HG02798 (cell line): ENCODE results near the gene ZFP36.

Experiments used
- ATAC-seq: cut with Tn5 transposase; IDR thresholded peaks from one replicate; pipeline ENCODE4 v1.9.1; 2021; ENCODE audit warnings: mild to moderate bottlenecking; ENCODE audit not compliant: unreplicated experiment, poor library complexity

ZFP36 gene

DNA sequence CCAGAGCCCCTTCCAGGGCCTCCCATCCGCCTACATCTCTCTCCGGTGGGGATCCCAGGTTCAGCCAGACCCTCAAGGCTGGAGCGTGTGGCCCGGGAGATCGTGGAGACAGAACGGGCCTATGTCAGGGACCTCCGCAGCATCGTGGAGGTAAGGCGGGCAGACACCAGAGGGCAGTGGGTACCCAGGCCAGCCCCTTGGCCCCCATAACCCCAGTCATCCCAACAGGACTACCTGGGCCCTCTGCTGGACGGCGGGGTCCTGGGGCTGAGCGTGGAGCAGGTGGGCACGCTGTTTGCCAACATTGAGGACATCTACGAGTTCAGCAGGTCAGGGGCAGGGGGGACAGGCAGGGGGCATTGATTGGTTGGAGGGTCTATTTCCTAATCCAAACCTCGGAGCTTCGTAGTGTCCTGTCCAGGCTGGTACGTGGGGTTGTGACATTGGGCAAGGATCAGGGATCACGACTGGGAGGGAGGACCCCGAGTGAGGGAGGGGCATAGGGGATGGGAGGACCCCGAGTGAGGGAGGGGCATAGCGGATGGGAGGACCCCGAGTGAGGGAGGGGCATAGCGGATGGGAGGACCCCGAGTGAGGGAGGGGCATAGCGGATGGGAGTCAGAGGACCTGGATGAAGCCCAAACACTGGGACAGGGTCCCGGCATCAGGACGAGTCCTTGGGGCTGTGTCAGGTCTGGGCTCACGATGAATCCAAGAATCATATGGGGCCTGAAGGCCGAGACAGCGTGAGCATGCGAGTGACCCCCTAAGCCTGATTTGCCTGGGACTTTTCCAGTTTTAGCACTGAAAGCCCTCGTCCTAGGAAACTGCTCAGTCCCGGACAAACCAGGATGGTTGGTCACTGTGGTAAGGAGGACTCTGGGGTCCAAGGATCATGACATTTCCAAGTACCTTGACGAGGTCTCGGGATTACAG lies 8.7 kb downstream of the ZFP36 start:
- no peak for ATAC-seq

DNA sequence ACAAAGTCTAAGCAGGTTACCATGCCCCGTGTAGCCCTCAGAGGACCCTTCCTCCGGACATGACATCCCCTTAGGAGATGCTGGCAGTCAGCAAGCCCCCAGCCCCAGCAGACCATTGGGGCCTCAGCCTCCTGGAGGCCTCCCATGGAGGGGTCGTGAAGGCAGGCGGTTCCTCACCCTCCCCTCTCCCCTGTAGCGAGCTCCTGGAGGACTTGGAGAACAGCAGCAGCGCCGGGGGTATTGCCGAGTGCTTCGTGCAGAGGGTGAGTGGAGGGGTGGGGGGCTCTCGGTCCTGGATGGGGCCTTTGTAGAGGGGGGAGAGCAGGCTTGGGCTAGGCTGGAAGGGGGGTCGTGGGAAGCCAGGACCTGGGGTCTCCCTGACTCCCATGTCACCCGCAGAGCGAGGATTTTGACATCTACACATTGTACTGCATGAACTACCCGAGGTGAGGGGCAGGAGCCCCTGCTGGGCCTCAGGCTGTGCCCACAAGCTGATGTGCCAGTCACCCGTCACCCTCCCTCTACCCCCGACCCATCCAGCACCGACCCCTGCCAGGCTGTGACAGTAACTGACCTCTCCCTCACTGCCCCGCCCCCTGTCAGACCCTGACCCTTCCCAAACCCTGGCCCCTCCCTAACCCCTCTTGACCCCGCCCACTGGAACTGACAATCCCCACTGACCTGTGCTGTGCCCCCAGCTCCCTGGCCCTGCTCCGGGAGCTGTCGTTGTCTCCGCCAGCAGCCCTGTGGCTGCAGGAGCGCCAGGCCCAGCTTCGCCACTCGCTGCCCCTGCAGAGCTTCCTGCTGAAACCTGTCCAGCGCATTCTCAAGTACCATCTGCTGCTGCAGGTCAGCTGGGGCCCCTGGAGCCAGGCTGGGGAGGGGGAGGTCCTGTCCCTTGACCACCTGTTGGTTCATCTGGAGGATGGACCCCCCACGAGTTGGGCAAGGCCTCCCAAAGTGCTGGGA lies 9.8 kb downstream of the ZFP36 start:
- ATAC-seq = no peak

GRCh38 chr19:39417463-39418181 lies 11.0 kb downstream of the ZFP36 start:
- ATAC-seq = no peak

GRCh38 chr19:39419003-39419402 lies 12.4 kb downstream of the ZFP36 start:
- no peak for ATAC-seq

- ATAC-seq = no peak
Observed at GRCh38 chr19:39420769-39421168, 14.1 kb downstream of the ZFP36 start.

DNA sequence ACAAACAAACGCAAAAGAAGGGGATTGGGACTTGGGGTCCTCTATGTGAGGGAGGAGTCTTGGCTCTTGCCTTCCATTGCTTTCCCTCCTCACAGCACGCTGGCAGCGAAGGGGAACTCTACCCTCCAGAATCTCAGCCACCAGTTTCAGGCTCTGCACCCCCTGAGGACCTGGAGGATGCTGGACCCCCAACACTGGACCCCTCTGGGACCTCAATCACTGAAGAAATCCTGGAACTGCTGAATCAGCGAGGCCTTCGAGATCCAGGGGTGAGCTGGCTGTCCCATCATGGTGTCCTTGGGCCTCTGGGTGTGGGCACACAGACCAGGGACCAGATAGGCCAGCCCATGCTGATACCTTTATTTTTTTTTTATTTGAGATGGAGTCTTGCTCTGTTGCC lies 15.4 kb downstream of the ZFP36 start:
- no peak for ATAC-seq

DNA sequence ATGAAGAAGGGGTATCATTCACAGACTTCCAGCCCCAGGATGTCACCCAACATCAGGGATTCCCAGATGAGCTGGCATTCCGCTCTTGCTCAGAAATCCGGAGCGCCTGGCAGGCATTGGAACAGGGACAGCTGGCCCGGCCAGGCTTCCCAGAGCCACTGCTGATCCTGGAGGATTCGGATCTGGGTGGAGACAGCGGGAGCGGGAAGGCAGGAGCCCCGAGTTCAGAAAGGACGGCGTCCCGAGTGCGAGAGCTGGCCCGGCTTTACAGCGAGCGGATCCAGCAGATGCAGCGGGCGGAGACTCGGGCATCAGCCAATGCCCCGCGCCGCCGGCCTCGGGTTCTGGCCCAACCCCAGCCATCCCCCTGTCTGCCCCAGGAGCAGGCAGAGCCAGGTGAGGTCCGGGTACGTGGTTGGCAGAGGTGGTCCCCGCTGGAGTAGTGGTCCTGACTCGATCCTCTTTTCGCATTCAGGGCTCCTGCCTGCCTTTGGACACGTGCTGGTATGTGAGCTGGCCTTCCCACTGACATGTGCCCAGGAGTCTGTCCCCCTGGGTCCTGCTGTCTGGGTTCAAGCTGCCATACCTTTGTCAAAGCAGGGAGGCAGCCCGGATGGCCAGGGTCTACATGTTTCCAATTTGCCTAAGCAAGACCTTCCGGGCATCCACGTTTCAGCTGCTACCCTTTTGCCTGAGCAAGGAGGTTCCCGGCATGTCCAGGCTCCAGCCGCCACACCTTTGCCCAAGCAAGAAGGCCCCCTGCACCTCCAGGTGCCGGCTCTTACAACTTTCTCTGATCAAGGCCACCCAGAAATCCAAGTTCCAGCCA lies 16.8 kb downstream of the ZFP36 start:
- no peak for ATAC-seq

DNA sequence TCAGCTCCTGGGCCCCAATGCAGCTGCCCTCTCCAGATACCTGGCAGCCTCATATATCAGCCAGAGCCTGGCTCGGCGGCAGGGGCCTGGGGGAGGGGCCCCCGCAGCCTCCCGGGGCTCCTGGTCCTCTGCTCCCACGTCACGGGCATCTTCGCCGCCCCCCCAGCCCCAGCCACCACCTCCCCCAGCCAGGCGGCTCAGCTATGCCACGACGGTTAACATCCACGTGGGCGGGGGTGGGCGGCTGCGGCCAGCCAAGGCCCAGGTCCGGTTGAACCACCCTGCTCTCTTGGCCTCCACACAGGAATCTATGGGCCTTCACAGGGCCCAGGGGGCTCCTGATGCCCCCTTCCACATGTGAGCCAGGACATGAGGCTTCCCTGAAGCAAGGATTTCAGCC lies 18.3 kb downstream of the ZFP36 start:
- no peak for ATAC-seq

DNA sequence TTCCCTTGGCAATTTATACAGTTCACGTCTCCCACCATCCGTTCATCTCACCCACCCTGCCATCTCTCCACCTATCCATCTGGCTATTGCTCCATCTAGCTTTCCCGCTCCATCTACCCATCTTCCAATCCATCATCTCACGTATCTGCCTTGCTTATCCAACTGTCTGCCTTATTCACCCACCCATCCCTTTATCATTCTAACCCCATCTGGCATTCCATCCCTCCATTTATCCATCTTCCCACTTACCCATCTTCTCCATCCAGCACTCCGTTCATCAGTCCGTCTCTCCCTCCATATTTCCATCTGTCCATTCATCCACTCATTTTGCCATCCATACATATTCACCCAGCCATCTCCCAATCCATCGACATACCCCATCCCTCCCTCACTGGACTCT lies 19.1 kb downstream of the ZFP36 start:
- no peak for ATAC-seq

GRCh38 chr19:39426170-39426569 lies 19.5 kb downstream of the ZFP36 start:
- no peak for ATAC-seq

DNA sequence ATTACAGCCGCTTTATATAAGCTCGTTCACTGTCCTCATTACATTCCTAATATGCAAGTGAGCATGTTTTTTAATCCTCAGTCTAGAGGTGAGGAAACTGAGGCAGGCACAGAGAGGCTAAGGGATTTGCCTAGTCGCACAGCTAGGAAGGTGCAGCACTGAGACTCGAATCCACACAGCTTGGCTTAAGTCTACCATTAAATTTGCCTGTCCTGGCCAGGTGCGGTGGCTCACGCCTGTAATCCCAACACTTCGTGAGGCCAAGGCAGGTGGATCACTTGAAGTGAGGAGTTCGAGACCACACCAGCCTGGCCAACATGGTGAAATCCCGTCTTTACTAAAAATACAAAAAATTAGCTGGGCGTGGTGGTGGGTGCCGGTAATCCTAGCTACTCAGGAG lies 21.1 kb downstream of the ZFP36 start:
- no peak for ATAC-seq

GRCh38 chr19:39428283-39429112 lies 21.9 kb downstream of the ZFP36 start:
- ATAC-seq = no peak

- ATAC-seq = peak; percentile 32
Observed at GRCh38 chr19:39430675-39431593, 24.3 kb downstream of the ZFP36 start.

DNA sequence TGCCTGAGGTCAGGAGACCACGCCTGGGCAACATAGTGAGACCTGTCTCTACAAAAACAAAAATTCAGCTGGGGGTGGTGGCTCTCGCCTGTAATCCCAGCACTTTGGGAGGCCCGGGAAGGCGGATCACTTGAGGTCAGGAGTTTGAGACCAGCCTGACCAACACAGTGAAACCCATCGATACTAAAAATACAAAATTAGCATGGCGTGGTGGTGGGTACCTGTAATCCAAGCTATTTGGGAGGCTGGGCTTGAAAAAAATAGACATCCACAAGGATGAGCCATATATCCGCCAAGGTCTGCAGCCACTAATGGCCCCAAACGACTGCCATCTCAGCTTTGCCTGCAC lies 26.0 kb downstream of the ZFP36 start:
- no peak for ATAC-seq

DNA sequence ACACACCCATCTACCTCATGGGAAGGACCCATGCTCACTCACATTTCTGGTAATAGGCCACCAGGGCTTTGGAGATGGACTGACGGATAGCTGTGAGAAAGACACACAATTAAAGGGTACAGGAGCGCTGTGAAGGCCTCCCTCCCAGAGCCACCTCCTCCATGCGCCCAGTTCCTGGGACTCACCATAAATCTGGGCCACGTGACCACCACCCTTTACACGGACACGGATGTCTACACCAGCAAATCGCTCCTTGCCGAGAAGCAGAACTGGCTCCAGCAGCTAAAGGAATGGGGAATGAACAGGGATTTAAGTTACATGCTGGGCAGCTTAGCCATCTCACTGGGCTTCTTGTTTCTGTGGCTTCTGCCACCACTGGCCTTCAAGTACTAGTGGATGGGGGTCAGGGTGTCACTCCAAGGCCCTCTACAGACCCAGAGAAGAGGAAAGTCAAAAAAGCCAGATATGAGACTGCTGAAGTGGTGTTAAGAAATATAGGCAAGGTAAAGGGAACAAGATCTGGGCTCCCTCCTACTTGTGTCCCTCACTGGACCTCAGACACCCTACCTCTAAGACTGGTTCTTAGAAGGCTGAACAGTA lies 26.9 kb downstream of the ZFP36 start:
- no peak for ATAC-seq

DNA sequence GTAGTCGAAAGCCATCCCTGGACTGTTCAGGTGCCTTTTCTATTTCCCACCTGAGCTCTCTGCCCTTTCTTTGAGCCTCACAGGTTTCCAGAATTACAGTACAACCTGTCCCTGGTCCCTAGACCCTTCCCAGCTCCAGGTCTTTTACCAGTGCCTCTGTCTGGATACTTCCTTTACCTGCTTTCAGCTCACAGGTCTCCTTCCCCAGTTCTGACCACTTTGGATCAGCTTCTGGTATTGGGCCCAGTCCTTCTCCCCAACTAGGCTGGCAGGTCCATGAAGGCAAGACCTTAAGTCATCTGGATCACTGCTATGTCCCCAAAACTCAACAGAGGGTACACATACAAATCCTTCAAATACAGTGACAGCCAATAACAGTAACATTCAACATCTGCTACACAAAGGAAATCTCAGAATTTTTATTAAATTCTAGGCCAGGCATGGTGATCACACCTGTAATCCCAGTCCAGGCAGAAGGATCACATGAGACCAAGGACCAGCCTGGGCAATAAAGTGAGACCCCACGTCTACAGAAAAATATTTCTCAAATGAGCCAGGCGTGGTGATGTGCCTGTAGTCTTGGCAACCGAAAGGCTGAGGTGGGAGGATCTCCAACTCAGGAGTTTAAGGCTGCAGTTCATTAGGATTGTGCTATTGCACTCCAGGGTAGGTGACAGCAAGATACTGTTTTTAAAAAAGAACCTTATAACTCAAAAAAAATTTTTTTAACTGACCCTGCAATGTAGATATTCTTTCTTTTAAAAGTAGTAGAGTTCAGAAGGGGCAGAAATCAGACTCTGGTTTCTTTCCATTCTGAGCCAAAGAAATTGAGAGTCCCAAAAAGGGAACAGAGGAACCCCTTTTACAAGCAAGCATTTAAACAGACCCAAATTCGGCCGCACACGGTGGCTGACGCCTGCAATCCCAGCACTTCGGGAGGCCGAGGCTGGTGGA lies 27.8 kb downstream of the ZFP36 start:
- ATAC-seq = no peak
